Astrocyte (in vitro differentiated cells and primary cell): Measurements from ENCODE around the gene OR10V1. TPM values are rescaled to one million over a fixed set of nuclear protein-coding genes. Genes with fewer than 3 reads are reported as not detected.

Source experiments
- DNase-seq: peaks from one replicate; pipeline ENCODE4 v3.0.0-alpha.2; 2010; ENCODE audit warnings: low read depth
- FAIRE-seq: peaks from 2 replicates; lab custom pipeline; 2011; peaks lifted over from hg19 to GRCh38; lab: Jason Lieb, UNC
- H2AFZ ChIP-seq: 2 replicates; pipeline ENCODE4 v1.6.0; 2012; ENCODE audit warnings: low read depth, low read length, inconsistent platforms
- H3K27ac ChIP-seq: 2 replicates; pipeline ENCODE4 v1.5.1; 2011; ENCODE audit warnings: low read depth, low read length, inconsistent platforms
- H3K27me3 ChIP-seq: 2 replicates; pipeline ENCODE4 v1.6.0; 2011; ENCODE audit warnings: low read length, inconsistent platforms; ENCODE audit not compliant: insufficient read depth
- H3K36me3 ChIP-seq: 2 replicates; pipeline ENCODE4 v1.5.1; 2011; ENCODE audit warnings: low read length, inconsistent platforms; ENCODE audit not compliant: insufficient read depth
- H3K4me1 ChIP-seq: 2 replicates; pipeline ENCODE4 v1.5.1; 2011; ENCODE audit warnings: low read length, inconsistent platforms; ENCODE audit not compliant: insufficient read depth
- H3K4me2 ChIP-seq: 2 replicates; pipeline ENCODE4 v1.6.0; 2012; ENCODE audit warnings: low read length, inconsistent platforms
- H3K4me3 ChIP-seq: 2 replicates; pipeline ENCODE4 v1.5.1; 2011; ENCODE audit warnings: low read depth, mild to moderate bottlenecking, low read length, inconsistent platforms; ENCODE audit not compliant: insufficient read depth
- H3K79me2 ChIP-seq: 2 replicates; pipeline ENCODE4 v1.6.0; 2012; ENCODE audit warnings: mild to moderate bottlenecking, low read length, inconsistent platforms; ENCODE audit not compliant: insufficient read depth
- H3K9ac ChIP-seq: 2 replicates; pipeline ENCODE4 v1.6.0; 2012; ENCODE audit warnings: mild to moderate bottlenecking, low read length, inconsistent platforms
- H3K9me3 ChIP-seq: 2 replicates; pipeline ENCODE4 v1.5.1; 2012; ENCODE audit warnings: low read depth, mild to moderate bottlenecking, low read length, inconsistent platforms; ENCODE audit not compliant: insufficient read depth
- H4K20me1 ChIP-seq: 2 replicates; pipeline ENCODE4 v1.6.0; 2012; ENCODE audit warnings: low read length, inconsistent platforms; ENCODE audit not compliant: insufficient read depth
- H3K27ac Mint-ChIP-seq: one replicate; pipeline ENCODE4 v1.8.0; 2021; ENCODE audit warnings: mild to moderate bottlenecking, mixed read lengths; ENCODE audit not compliant: unreplicated experiment
- H3K27me3 Mint-ChIP-seq: one replicate; pipeline ENCODE4 v1.8.0; 2021; ENCODE audit warnings: low read depth, mixed read lengths; ENCODE audit not compliant: unreplicated experiment
- H3K36me3 Mint-ChIP-seq: one replicate; pipeline ENCODE4 v1.8.0; 2021; ENCODE audit warnings: low read depth, mixed read lengths; ENCODE audit not compliant: unreplicated experiment
- H3K4me1 Mint-ChIP-seq: one replicate; pipeline ENCODE4 v1.8.0; 2021; ENCODE audit warnings: low read depth, mixed read lengths; ENCODE audit not compliant: unreplicated experiment
- H3K4me3 Mint-ChIP-seq: one replicate; pipeline ENCODE4 v1.8.0; 2021; ENCODE audit warnings: mild to moderate bottlenecking, moderate library complexity, mixed read lengths; ENCODE audit not compliant: unreplicated experiment
- H3K9me3 Mint-ChIP-seq: one replicate; pipeline ENCODE4 v1.8.0; 2021; ENCODE audit warnings: mild to moderate bottlenecking, mixed read lengths; ENCODE audit not compliant: unreplicated experiment
- EZH2 ChIP-seq: IDR thresholded peaks from 2 replicates; pipeline ENCODE4 v1.6.1; 2012; ENCODE audit warnings: mild to moderate bottlenecking, low read length, inconsistent platforms; ENCODE audit not compliant: insufficient read depth
- total RNA-seq: library from RNA; stranded (reverse); gene quantifications from 2 replicates; pipeline ENCODE4 v1.2.1, GENCODE V29; 2021
- TF ChIP-seq, protein P1 (sequence below): IDR thresholded peaks from 2 replicates; pipeline ENCODE4 v1.5.1; 2011; ENCODE audit warnings: low read depth, mild to moderate bottlenecking, inconsistent platforms, low read length, moderate library complexity; ENCODE audit not compliant: insufficient read depth

The OR10V1 gene
- total RNA-seq, 1 donor from 2014 or later: not detected

DNA sequence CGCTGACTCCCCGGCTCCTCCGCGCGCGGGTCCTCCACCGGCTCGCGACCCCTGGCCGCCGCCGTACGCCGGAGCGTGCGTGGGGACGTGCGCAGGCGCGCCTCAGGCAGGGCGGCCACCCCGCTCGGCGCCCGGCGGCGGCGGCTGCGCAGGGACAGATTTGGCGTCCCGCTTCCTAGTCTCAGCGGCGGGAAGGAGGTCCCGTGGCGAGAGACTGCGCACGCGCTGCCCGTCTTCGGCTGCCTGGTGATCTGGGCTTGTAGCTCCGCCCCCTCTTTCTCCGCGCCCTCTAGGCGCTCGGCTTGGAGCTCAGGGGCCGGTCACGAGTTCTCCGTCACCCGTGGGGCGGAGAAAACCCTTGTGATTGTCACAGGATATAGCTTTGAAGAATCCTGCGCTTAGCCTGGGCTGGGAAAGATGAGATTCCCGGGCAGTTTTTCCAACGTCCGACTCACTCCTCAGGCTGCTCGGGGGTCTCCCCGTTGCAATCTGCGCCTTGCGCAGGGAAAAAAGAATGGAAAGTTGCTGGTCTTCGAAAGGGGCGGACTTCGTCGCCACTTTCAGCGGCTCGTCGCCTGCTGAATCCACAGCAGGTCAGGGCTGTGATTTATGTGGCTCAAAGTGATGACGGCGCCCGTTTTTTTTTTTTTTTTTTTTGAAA lies 44.6 kb downstream of the OR10V1 start, which contains the start of gene PATL1:
Gene PATL1, minus strand, starts transcription at position 88 of the 661 bp plus-strand sequence. CDS start 142 bp downstream, outside the sequence.
- Mint-ChIP-seq H3K36me3 (peaks cover 4% of the 10 kb centered on the region), H3K4me3 (peak within 1 kb of the TSS; percentile 93)
- peaks cover 26% of the 10 kb centered on the region for H4K20me1 ChIP-seq

DNA sequence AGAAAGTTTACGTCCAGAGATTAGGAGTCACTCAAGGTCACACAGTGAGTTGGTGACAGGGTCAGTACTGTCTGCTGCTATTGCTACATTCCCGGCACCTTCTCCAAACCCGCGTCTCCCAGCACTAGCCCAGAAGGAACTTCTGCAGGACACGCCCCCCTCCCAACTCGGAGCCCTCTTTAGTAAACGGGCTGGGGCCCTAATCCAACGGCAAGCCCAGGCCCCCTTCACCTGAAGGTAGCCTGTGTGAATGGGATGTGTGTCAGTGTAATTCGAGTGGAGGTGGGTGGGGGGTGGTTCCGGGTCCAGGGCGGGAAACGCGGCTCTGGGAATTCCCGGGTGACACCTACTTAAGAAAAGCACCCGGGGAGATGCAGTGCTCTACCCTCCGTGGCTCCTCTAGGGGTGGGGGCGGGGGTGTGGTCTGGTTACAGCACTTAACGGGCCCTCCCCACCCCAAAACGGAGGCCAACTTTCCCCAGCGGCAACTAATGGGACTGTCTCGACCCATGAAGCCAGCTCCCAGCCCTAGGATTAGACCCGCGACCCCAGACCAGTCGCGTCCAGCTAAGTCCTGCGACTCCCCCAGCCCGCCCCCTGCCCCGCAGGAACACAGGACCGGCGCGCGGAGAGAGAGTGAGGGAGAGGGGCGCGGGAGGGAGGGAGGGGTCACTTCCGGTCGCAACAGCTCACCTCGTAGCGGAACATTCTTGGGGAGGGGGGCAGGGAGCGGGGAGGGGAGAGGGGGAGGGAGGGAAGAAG lies 45.3 kb downstream of the OR10V1 start:
- H3K4me1 Mint-ChIP-seq: peaks cover 6% of the 10 kb centered on the region
- no peak for TF ChIP-seq EZH2
- TF ChIP-seq, protein P1, sequence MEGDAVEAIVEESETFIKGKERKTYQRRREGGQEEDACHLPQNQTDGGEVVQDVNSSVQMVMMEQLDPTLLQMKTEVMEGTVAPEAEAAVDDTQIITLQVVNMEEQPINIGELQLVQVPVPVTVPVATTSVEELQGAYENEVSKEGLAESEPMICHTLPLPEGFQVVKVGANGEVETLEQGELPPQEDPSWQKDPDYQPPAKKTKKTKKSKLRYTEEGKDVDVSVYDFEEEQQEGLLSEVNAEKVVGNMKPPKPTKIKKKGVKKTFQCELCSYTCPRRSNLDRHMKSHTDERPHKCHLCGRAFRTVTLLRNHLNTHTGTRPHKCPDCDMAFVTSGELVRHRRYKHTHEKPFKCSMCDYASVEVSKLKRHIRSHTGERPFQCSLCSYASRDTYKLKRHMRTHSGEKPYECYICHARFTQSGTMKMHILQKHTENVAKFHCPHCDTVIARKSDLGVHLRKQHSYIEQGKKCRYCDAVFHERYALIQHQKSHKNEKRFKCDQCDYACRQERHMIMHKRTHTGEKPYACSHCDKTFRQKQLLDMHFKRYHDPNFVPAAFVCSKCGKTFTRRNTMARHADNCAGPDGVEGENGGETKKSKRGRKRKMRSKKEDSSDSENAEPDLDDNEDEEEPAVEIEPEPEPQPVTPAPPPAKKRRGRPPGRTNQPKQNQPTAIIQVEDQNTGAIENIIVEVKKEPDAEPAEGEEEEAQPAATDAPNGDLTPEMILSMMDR: no peak
- DNase-seq (peak; percentile 20), FAIRE-seq (no peak)
- H3K27me3 Mint-ChIP-seq: no peaks in the 10 kb centered on the region
- H3K9me3 ChIP-seq: no peaks in the 10 kb centered on the region
- H3K36me3 ChIP-seq: peaks cover 24% of the 10 kb centered on the region
- peak overlapping the region; percentile 93 for H3K9ac ChIP-seq
- no peaks in the 10 kb centered on the region for H3K9me3 Mint-ChIP-seq
- peaks cover 4% of the 10 kb centered on the region for H3K36me3 Mint-ChIP-seq
- H3K4me3 Mint-ChIP-seq: peak overlapping the region; percentile 92
- H3K27ac Mint-ChIP-seq: peak overlapping the region; percentile 80
- H3K4me3 ChIP-seq: peak overlapping the region; percentile 74
- H3K27ac ChIP-seq: peak overlapping the region; percentile 97
- peak overlapping the region; percentile 96 for H3K4me2 ChIP-seq
- H3K79me2 ChIP-seq: peaks cover 48% of the 10 kb centered on the region
- H2AFZ ChIP-seq: peak overlapping the region; percentile 28
- no peaks in the 10 kb centered on the region for H3K27me3 ChIP-seq
- H3K4me1 ChIP-seq: peaks cover 12% of the 10 kb centered on the region
- H4K20me1 ChIP-seq: peaks cover 26% of the 10 kb centered on the region

More for the DNA sequence above, 44.6 kb downstream of the OR10V1 start, which contains the start of gene PATL1:
- H3K4me2 ChIP-seq: peak within 1 kb of the TSS; percentile 96
- Mint-ChIP-seq H3K9me3 (no peaks in the 10 kb centered on the region), H3K27me3 (no peaks in the 10 kb centered on the region), H3K4me1 (peaks cover 6% of the 10 kb centered on the region), H3K27ac (peak within 1 kb of the TSS; percentile 97)
- peak within 1 kb of the TSS; percentile 74 for H3K4me3 ChIP-seq
- H3K79me2 ChIP-seq: peaks cover 41% of the 10 kb centered on the region
- H3K36me3 ChIP-seq: peaks cover 22% of the 10 kb centered on the region
- H3K9me3 ChIP-seq: no peaks in the 10 kb centered on the region
- H3K27me3 ChIP-seq: no peaks in the 10 kb centered on the region
- H3K27ac ChIP-seq: peak within 1 kb of the TSS; percentile 97
- peak within 1 kb of the TSS; percentile 87 for H2AFZ ChIP-seq
- peak within 1 kb of the TSS; percentile 93 for H3K9ac ChIP-seq
- no peak for FAIRE-seq
- peak; percentile 92 for DNase-seq
- TF ChIP-seq, protein P1: no peak
- TF ChIP-seq EZH2: no peak
- peaks cover 12% of the 10 kb centered on the region for H3K4me1 ChIP-seq
